SK-N-SH (cell line): ENCODE data around the gene FLYWCH2. TPM values are rescaled to one million over a fixed set of nuclear protein-coding genes. Genes with fewer than 3 reads are reported as not detected.

Experiments used
- polyA plus RNA-seq, 3 experiments: library from polyadenylated mRNA; depleted of rRNA; stranded (reverse); fragments of >200 nt; gene quantifications; 2 replicates each; pipeline ENCODE4 v1.2.3, GENCODE V29; 2012

The FLYWCH2 gene
- polyA plus RNA-seq, 1 of the 3 experiments (the other 2 are of a cell fraction), result 64.8 TPM

Other genes starting within 250 kb of the FLYWCH2 start
- gene KCTD5, start 200.7 kb upstream of the FLYWCH2 start, polyA plus RNA-seq (2012; rRNA removed), result 53.4 and 57.1 TPM in 2 replicates
- gene PRSS27, start 163.0 kb upstream of the FLYWCH2 start, polyA plus RNA-seq (2012; rRNA removed), result 7.6 and 7.7 TPM in 2 replicates
- gene SRRM2, start 130.6 kb upstream of the FLYWCH2 start, polyA plus RNA-seq (2012; rRNA removed), result 100 and 143 TPM in 2 replicates
- 327 and 329 TPM in 2 replicates for gene ELOB, start 105.9 kb upstream of the FLYWCH2 start, polyA plus RNA-seq (2012; rRNA removed)
- not detected in 2 replicates for gene PRSS33, start 95.7 kb upstream of the FLYWCH2 start, polyA plus RNA-seq (2012; rRNA removed)
- not detected in 2 replicates for gene PRSS41, start 84.7 kb upstream of the FLYWCH2 start, polyA plus RNA-seq (2012; rRNA removed)
- not detected in 2 replicates for gene PRSS21, start 66.0 kb upstream of the FLYWCH2 start, polyA plus RNA-seq (2012; rRNA removed)
- 0.26 and 0.47 TPM in 2 replicates for gene ZG16B, start 52.9 kb upstream of the FLYWCH2 start, polyA plus RNA-seq (2012; rRNA removed)
- not detected in 2 replicates for gene PRSS22, start 25.0 kb upstream of the FLYWCH2 start, polyA plus RNA-seq (2012; rRNA removed)
- 22.4 and 30.1 TPM in 2 replicates for gene FLYWCH1, start 28.7 kb downstream of the FLYWCH2 start, polyA plus RNA-seq (2012; rRNA removed)
- gene KREMEN2, start 81.1 kb downstream of the FLYWCH2 start, polyA plus RNA-seq (2012; rRNA removed), result 0.24 and 0.77 TPM in 2 replicates
- 8.4 and 8.8 TPM in 2 replicates for gene PAQR4, start 86.1 kb downstream of the FLYWCH2 start, polyA plus RNA-seq (2012; rRNA removed)
- 5.3 and 8.5 TPM in 2 replicates for gene PKMYT1, start 97.2 kb downstream of the FLYWCH2 start, polyA plus RNA-seq (2012; rRNA removed)
- 0.08 TPM in 1 of 2 replicates, not detected in the other for gene CLDN9, start 129.7 kb downstream of the FLYWCH2 start, polyA plus RNA-seq (2012; rRNA removed)
- 0.20 and 0.24 TPM in 2 replicates for gene CLDN6, start 135.0 kb downstream of the FLYWCH2 start, polyA plus RNA-seq (2012; rRNA removed)
- gene TNFRSF12A, start 137.2 kb downstream of the FLYWCH2 start, polyA plus RNA-seq (2012; rRNA removed), result 374 and 393 TPM in 2 replicates
- gene HCFC1R1, start 140.7 kb downstream of the FLYWCH2 start, polyA plus RNA-seq (2012; rRNA removed), result 34.7 and 54.9 TPM in 2 replicates
- 35.7 and 37.7 TPM in 2 replicates for gene THOC6, start 140.8 kb downstream of the FLYWCH2 start, polyA plus RNA-seq (2012; rRNA removed)
- not detected in 2 replicates for gene BICDL2, start 153.7 kb downstream of the FLYWCH2 start, polyA plus RNA-seq (2012; rRNA removed)
- 0.03 and 0.05 TPM in 2 replicates for gene MMP25, start 163.3 kb downstream of the FLYWCH2 start, polyA plus RNA-seq (2012; rRNA removed)
- 26.4 and 34.7 TPM in 2 replicates for gene IL32, start 182.4 kb downstream of the FLYWCH2 start, polyA plus RNA-seq (2012; rRNA removed)
- 0.05 TPM in 1 of 2 replicates, not detected in the other for gene ZSCAN10, start 216.1 kb downstream of the FLYWCH2 start, polyA plus RNA-seq (2012; rRNA removed)
- 7.6 and 9.7 TPM in 2 replicates for gene ZNF205, start 229.4 kb downstream of the FLYWCH2 start, polyA plus RNA-seq (2012; rRNA removed)